ENCODE data around the gene ADAMTS12.

The ADAMTS12 gene

GRCh38 chr5:33489481-33490067 is 402.2 kb downstream of the ADAMTS12 start:
- TF ChIP-seq GATA2 (IDR thresholded peaks at IDR 0.05; ENCODE audit: low read depth, low read length) (no peak), GATA3 (IDR thresholded peaks at IDR 0.05; ENCODE audit: low read depth, low read length) (no peak)

GRCh38 chr5:33488558-33489355 is 403.0 kb downstream of the ADAMTS12 start:
- TF ChIP-seq GATA2 (IDR thresholded peaks at IDR 0.05; ENCODE audit: low read depth, low read length) (no peak), GATA3 (IDR thresholded peaks at IDR 0.05; ENCODE audit: low read depth, low read length) (no peak)

GRCh38 chr5:33487236-33487635 is 404.6 kb downstream of the ADAMTS12 start:
- TF ChIP-seq GATA3 (IDR thresholded peaks at IDR 0.05; ENCODE audit: low read depth, low read length) (no peak), GATA2 (IDR thresholded peaks at IDR 0.05; ENCODE audit: low read depth, low read length) (no peak)

GRCh38 chr5:33482335-33482734 is 409.5 kb downstream of the ADAMTS12 start:
- TF ChIP-seq GATA3 (IDR thresholded peaks at IDR 0.05; ENCODE audit: low read depth, low read length) (no peak), GATA2 (IDR thresholded peaks at IDR 0.05; ENCODE audit: low read depth, low read length) (no peak)

GRCh38 chr5:33480876-33481275 is 410.9 kb downstream of the ADAMTS12 start:
- no peak for TF ChIP-seq GATA3 (IDR thresholded peaks at IDR 0.05; ENCODE audit: low read depth, low read length)
- TF ChIP-seq GATA2 (IDR thresholded peaks at IDR 0.05; ENCODE audit: low read depth, low read length) = no peak

- TF ChIP-seq GATA3 (IDR thresholded peaks at IDR 0.05; ENCODE audit: low read depth, low read length) (no peak), GATA2 (IDR thresholded peaks at IDR 0.05; ENCODE audit: low read depth, low read length) (no peak)
Measured at GRCh38 chr5:33479311-33479710, 412.5 kb downstream of the ADAMTS12 start.

- TF ChIP-seq GATA3 (IDR thresholded peaks at IDR 0.05; ENCODE audit: low read depth, low read length) (no peak), GATA2 (IDR thresholded peaks at IDR 0.05; ENCODE audit: low read depth, low read length) (no peak)
Measured at GRCh38 chr5:33477816-33478215, 414.0 kb downstream of the ADAMTS12 start.

- TF ChIP-seq GATA2 (IDR thresholded peaks at IDR 0.05; ENCODE audit: low read depth, low read length) = no peak
- no peak for TF ChIP-seq GATA3 (IDR thresholded peaks at IDR 0.05; ENCODE audit: low read depth, low read length)
Measured at GRCh38 chr5:33476992-33477391, 414.8 kb downstream of the ADAMTS12 start.

GRCh38 chr5:33475706-33476105 is 416.1 kb downstream of the ADAMTS12 start:
- no peak for TF ChIP-seq GATA2 (IDR thresholded peaks at IDR 0.05; ENCODE audit: low read depth, low read length)
- no peak for TF ChIP-seq GATA3 (IDR thresholded peaks at IDR 0.05; ENCODE audit: low read depth, low read length)

GRCh38 chr5:33474931-33475499 is 416.8 kb downstream of the ADAMTS12 start:
- TF ChIP-seq GATA2 (IDR thresholded peaks at IDR 0.05; ENCODE audit: low read depth, low read length) (no peak), GATA3 (IDR thresholded peaks at IDR 0.05; ENCODE audit: low read depth, low read length) (no peak)

GRCh38 chr5:33474004-33474403 is 417.8 kb downstream of the ADAMTS12 start:
- no peak for TF ChIP-seq GATA3 (IDR thresholded peaks at IDR 0.05; ENCODE audit: low read depth, low read length)
- TF ChIP-seq GATA2 (IDR thresholded peaks at IDR 0.05; ENCODE audit: low read depth, low read length) = no peak

Data from SH-SY5Y (cell line).